K562 (cell line): Measurements from ENCODE around the gene WWOX. TPM values are rescaled to one million over a fixed set of nuclear protein-coding genes. Genes with fewer than 3 reads are reported as not detected.

Experiments used
- ATAC-seq: fragments of 200-7000 bp; cut with Tn5 transposase; 3 replicates; pipeline ENCODE4 v1.9.1; 2020; ENCODE audit warnings: moderate library complexity
- BruUV-seq: library from RNA; stranded (reverse); fragments of 400-500 nt; replicated peaks from 2 replicates; lab custom pipeline; 2021; lab: Mats Ljungman, UMichigan
- CTCF ChIA-PET: fragments of 300-600 bp; formaldehyde crosslinking; extraction: SDS; loops from one replicate; lab custom pipeline; 2021; ENCODE audit warnings: low intra/inter-chr PET ratio; lab: Yijun Ruan, JAX
- POLR2A ChIA-PET: fragments of 300-600, 350-650 bp; sonication (Branson Sonifier 250); formaldehyde crosslinking; extraction: SDS; loops from one replicate; lab custom pipeline; 2021; ENCODE audit warnings: antibody characterized with exemption, inconsistent platforms; lab: Yijun Ruan, JAX
- DNase-seq, 4 experiments: peaks; one replicate each; pipeline versions ENCODE4 v3.0.0 to v3.0.0-alpha.2; 2011 to 2018; ENCODE audit warnings: low spot score in 3 of 4, mixed read lengths in 3 of 4; ENCODE audit errors: extremely low read depth in 1 of 4
- FAIRE-seq: peaks from 2 replicates; lab custom pipeline; 2011; peaks lifted over from hg19 to GRCh38; lab: Jason Lieb, UNC
- H2AFZ ChIP-seq: 2 replicates; pipeline ENCODE4 v1.6.0; 2011; ENCODE audit warnings: low read depth, low read length, control low read depth, inconsistent platforms
- H3K27ac ChIP-seq: fragments of 200-600 bp; 3 replicates; pipeline ENCODE4 v1.8.0; 2011; ENCODE audit warnings: low read depth, mild to moderate bottlenecking, control low read depth, inconsistent platforms, low read length, moderate library complexity, mixed read lengths; ENCODE audit errors: extremely low read depth
- H3K27me3 ChIP-seq, 2 experiments: fragments of 300-600 bp in 1 of 2; 2 replicates in 1 of 2; 3 replicates in 1 of 2; pipeline versions ENCODE4 v1.6.0 to v1.8.0; 2011; ENCODE audit warnings: inconsistent platforms in 2 of 2, low read length in 2 of 2, mild to moderate bottlenecking in 1 of 2, mixed read lengths in 1 of 2, moderate library complexity in 1 of 2; ENCODE audit not compliant: control insufficient read depth in 2 of 2, insufficient read depth in 2 of 2
- H3K36me3 ChIP-seq: fragments of 300-600 bp; 3 replicates; pipeline ENCODE4 v1.8.0; 2011; ENCODE audit warnings: mild to moderate bottlenecking, low read length, inconsistent platforms; ENCODE audit not compliant: control insufficient read depth, insufficient read depth
- H3K4me1 ChIP-seq, 2 experiments: fragments of 200-600 bp in 1 of 2; replicated peaks in 1 of 2; 2 replicates in 1 of 2; 3 replicates in 1 of 2; pipeline versions ENCODE4 v1.5.1 to v1.8.0; 2011; ENCODE audit warnings: inconsistent platforms in 2 of 2, low read length in 2 of 2, mild to moderate bottlenecking in 1 of 2, mixed read lengths in 1 of 2, moderate library complexity in 1 of 2; ENCODE audit not compliant: control insufficient read depth in 2 of 2, insufficient read depth in 2 of 2
- H3K4me2 ChIP-seq: 2 replicates; pipeline ENCODE4 v1.6.1; 2011; ENCODE audit warnings: low read length, control low read depth, inconsistent platforms, mixed read lengths; ENCODE audit not compliant: insufficient read depth
- H3K4me3 ChIP-seq: fragments of 200-600 bp; sonication (generic), shearing (Covaris generic); 2 replicates; pipeline ENCODE4 v1.5.1; 2016; ENCODE audit warnings: control low read depth, inconsistent platforms
- H3K79me2 ChIP-seq: fragments of 200-600 bp; 3 replicates; pipeline ENCODE4 v1.8.0; 2011; ENCODE audit warnings: low read length, inconsistent platforms; ENCODE audit not compliant: control insufficient read depth, insufficient read depth
- H3K9ac ChIP-seq, 2 experiments: 2 replicates each; pipeline versions ENCODE4 v1.6.0 to v1.6.1; 2011; ENCODE audit warnings: low read depth in 2 of 2, low read length in 2 of 2, control low read depth in 1 of 2, inconsistent platforms in 1 of 2, mild to moderate bottlenecking in 1 of 2, mixed read lengths in 1 of 2; ENCODE audit not compliant: insufficient read depth in 1 of 2
- H3K9me1 ChIP-seq: one replicate; pipeline ENCODE4 v1.6.0; 2011; ENCODE audit warnings: inconsistent platforms, mild to moderate bottlenecking, low read length, moderate library complexity; ENCODE audit not compliant: control insufficient read depth, insufficient read depth
- H3K9me3 ChIP-seq: replicated peaks from 2 replicates; pipeline ENCODE4 v1.5.1; 2011; ENCODE audit warnings: low read depth, low read length, inconsistent platforms; ENCODE audit not compliant: control insufficient read depth, insufficient read depth
- H4K20me1 ChIP-seq: replicated peaks from 2 replicates; pipeline ENCODE4 v1.6.1; 2011; ENCODE audit warnings: low read length, inconsistent platforms, mixed read lengths; ENCODE audit not compliant: control insufficient read depth, insufficient read depth
- ATF1 ChIP-seq, 2 experiments: fragments of 450-650 bp in 1 of 2; IDR thresholded peaks; 2 replicates each; pipeline ENCODE4 v1.6.1; 2016; ENCODE audit warnings: missing compliant biosample characterization in 1 of 2, missing genetic modification characterization in 1 of 2
- CBFA2T3 ChIP-seq: fragments of 450-650 bp; IDR thresholded peaks from 2 replicates; pipeline ENCODE4 v1.6.1; 2017
- CTCF ChIP-seq, 3 experiments: IDR thresholded peaks in 2 of 3; conservative IDR thresholded peaks in 1 of 3; 2 replicates each; pipeline ENCODE4 v1.5.1; 2011 to 2012; ENCODE audit warnings: low read length in 3 of 3, mild to moderate bottlenecking in 3 of 3, control low read depth in 2 of 3, improper control_type of control experiment in 1 of 3, inconsistent platforms in 1 of 3, low read depth in 1 of 3, mixed read lengths in 1 of 3, moderate library complexity in 1 of 3; ENCODE audit not compliant: insufficient read depth in 2 of 3
- RAD21 ChIP-seq, 2 experiments: fragments of 250-450 bp in 1 of 2; fragments of 450-650 bp in 1 of 2; sonication (Bioruptor Pico) in 1 of 2; formaldehyde crosslinking in 1 of 2; IDR thresholded peaks in 1 of 2; conservative IDR thresholded peaks in 1 of 2; 2 replicates each; pipeline versions ENCODE4 v1.4.0 to v1.8.0; 2020 to 2022; ENCODE audit warnings: mild to moderate bottlenecking in 2 of 2, moderate library complexity in 1 of 2
- SP2 ChIP-seq: IDR thresholded peaks from 2 replicates; pipeline ENCODE4 v1.6.1; 2011; ENCODE audit warnings: mild to moderate bottlenecking, low read depth, low read length, moderate library complexity; ENCODE audit not compliant: poor library complexity, severe bottlenecking; ENCODE audit errors: extremely low read depth
- XRCC5 ChIP-seq: fragments of 200-400 bp; formaldehyde crosslinking; IDR thresholded peaks from 2 replicates; pipeline ENCODE4 v1.6.1; 2017; ENCODE audit warnings: low read depth, mild to moderate bottlenecking, low read length
- ZNF655 ChIP-seq: fragments of 250-450 bp; sonication (Bioruptor Pico); IDR thresholded peaks from 2 replicates; pipeline ENCODE4 v1.5.0; 2021
- WGBS: fragments of 100-300 bp; shearing (Covaris generic); methylation state at CpG from one replicate; pipeline ENCODE4 v1.1.6; 2016; ENCODE audit warnings: low coverage, mixed read lengths; ENCODE audit not compliant: insufficient coverage; ENCODE audit errors: missing lambda C conversion rate; 5-methylcytosine and 5-hydroxymethylcytosine counted together
- in situ Hi-C: fragments of 300-500 bp; cut with MboI; formaldehyde crosslinking; loops from 4 replicates; pipeline ENCODE4 v1.15.0; 2018; ENCODE audit warnings: inconsistent platforms, mixed read lengths
- intact Hi-C: fragments of 100-400 bp; cut with micrococcal nuclease; formaldehyde crosslinking; loops from 2 replicates; pipeline ENCODE4 v1.14.2; 2022
- polyA plus RNA-seq, 8 experiments: library from polyadenylated mRNA; depleted of rRNA in 4 of 8; stranded (reverse) in 5 of 8; unstranded in 3 of 8; fragments of >200 nt; fragmentation: Nextera tagmentation in 2 of 8; fragmentation: Illumina TruSeq in 1 of 8; extraction: Ambion mirVana in 2 of 8; extraction: Trizol in 1 of 8; gene quantifications; 2 replicates each; pipeline versions ENCODE4 v1.2.1 to v1.2.3, GENCODE V29; 2011 to 2014; ENCODE audit warnings: inconsistent platforms in 1 of 8, missing spikeins in 1 of 8
- total RNA-seq, 7 experiments: library from RNA; depleted of rRNA in 6 of 7; stranded (reverse); fragments of >200 nt in 6 of 7; fragmentation: Illumina TruSeq in 2 of 7; extraction: Trizol in 2 of 7; gene quantifications; 2 replicates each; pipeline versions ENCODE4 v1.2.1 to v1.2.3, GENCODE V29; 2011 to 2021; ENCODE audit warnings: low replicate concordance in 1 of 7
- TF ChIP-seq, protein P1 (sequence below): fragments of 250-450 bp; sonication (Bioruptor Pico); IDR thresholded peaks from 2 replicates; pipeline ENCODE4 v1.8.0; 2022; ENCODE audit warnings: inconsistent platforms

The WWOX gene
- total and polyA plus RNA-seq, 9 of the 15 experiments (the other 6 are each of a cell fraction or from before 2014, with no cell fraction given), result 1.6 to 22.7 (median 8.1) TPM

GRCh38 chr16:78094166-78094565, 5.3 kb upstream of the WWOX start:
- Histone ChIP-seq H4K20me1 (0 out of 2 replicates have a peak, but pooled peaks cover 4% of the 10 kb centered on the region), H3K36me3 (no peaks in the 10 kb centered on the region), H2AFZ (no peak overlapping the region), H3K9me1 (no peaks in the 10 kb centered on the region), H3K9ac (no peak overlapping the region), H3K4me1 (peaks cover 0 to 5% of the 10 kb centered on the region in 2 experiments; a peak in 3 of 5 replicates), H3K27ac (no peak overlapping the region), H3K9me3 (no peaks in the 10 kb centered on the region), H3K4me2 (no peak overlapping the region), H3K27me3 (peaks cover 6 to 7% of the 10 kb centered on the region in 2 experiments; a peak in 4 of 5 replicates), H3K4me3 (no peak overlapping the region), H3K79me2 (no peaks in the 10 kb centered on the region)
- no TSS peak for BruUV-seq
- WGBS, result 23% methylated on average over 3 of the region's 3 CpGs
- intact Hi-C loops, result loop anchor here (10.0 kb wide), 1 partner anchor 419 kb away; no protein-coding TSS in a partner anchor
- in situ Hi-C loops, result no loop called here
- ATAC-seq (no peak), FAIRE-seq (no peak), DNase-seq (no peak)
- TF ChIP-seq CTCF (IDR thresholded peaks at IDR 0.05 in 2 of 3, conservative IDR thresholded peaks at IDR 0.05 in 1 of 3; ENCODE audit: insufficient read depth in 2 of 3, low read depth in 1 of 3, low read length in 3 of 3), result peak in 1 of 3 experiments; percentile 29; a peak in 1 of 6 replicates
- peak in 1 of 2 experiments; percentile 22; a peak in 1 of 4 replicates for TF ChIP-seq RAD21 (CRISPR knock-in tag; conservative IDR thresholded peaks at IDR 0.05 in 1 of 2, IDR thresholded peaks at IDR 0.05 in 1 of 2)
- TF ChIP-seq CBFA2T3, result no peak
- no peak for TF ChIP-seq ZNF655
- no peak for TF ChIP-seq XRCC5
- TF ChIP-seq SP2, result no peak
- TF ChIP-seq ATF1 (CRISPR knock-in tag; IDR thresholded peaks at IDR 0.05), result no peak
- TF ChIP-seq ATF1 (tag; IDR thresholded peaks at IDR 0.05), result no peak
- TF ChIP-seq, protein P1, sequence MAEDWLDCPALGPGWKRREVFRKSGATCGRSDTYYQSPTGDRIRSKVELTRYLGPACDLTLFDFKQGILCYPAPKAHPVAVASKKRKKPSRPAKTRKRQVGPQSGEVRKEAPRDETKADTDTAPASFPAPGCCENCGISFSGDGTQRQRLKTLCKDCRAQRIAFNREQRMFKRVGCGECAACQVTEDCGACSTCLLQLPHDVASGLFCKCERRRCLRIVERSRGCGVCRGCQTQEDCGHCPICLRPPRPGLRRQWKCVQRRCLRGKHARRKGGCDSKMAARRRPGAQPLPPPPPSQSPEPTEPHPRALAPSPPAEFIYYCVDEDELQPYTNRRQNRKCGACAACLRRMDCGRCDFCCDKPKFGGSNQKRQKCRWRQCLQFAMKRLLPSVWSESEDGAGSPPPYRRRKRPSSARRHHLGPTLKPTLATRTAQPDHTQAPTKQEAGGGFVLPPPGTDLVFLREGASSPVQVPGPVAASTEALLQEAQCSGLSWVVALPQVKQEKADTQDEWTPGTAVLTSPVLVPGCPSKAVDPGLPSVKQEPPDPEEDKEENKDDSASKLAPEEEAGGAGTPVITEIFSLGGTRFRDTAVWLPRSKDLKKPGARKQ (CRISPR knock-in tag), result no peak
- POLR2A ChIA-PET, result no interaction called here
- CTCF ChIA-PET, result no interaction called here
